Activated naive CD4-positive, alpha-beta T cell treated with Interleukin-2 at 50 U/mL for 16 hours (primary cell): ENCODE data around the gene MBTD1.
A peak's percentile ranks its signal among the peaks of the same experiment; 100 is the strongest.
"Not testable (repeated sequence)": the region's sequence is repeated elsewhere in the genome, so short reads cannot be mapped to it uniquely, and the experiment has no call there.

Experiments
- DNase-seq: peaks from one replicate; pipeline ENCODE4 v3.0.0-alpha.2; 2020

MBTD1 gene

DNA sequence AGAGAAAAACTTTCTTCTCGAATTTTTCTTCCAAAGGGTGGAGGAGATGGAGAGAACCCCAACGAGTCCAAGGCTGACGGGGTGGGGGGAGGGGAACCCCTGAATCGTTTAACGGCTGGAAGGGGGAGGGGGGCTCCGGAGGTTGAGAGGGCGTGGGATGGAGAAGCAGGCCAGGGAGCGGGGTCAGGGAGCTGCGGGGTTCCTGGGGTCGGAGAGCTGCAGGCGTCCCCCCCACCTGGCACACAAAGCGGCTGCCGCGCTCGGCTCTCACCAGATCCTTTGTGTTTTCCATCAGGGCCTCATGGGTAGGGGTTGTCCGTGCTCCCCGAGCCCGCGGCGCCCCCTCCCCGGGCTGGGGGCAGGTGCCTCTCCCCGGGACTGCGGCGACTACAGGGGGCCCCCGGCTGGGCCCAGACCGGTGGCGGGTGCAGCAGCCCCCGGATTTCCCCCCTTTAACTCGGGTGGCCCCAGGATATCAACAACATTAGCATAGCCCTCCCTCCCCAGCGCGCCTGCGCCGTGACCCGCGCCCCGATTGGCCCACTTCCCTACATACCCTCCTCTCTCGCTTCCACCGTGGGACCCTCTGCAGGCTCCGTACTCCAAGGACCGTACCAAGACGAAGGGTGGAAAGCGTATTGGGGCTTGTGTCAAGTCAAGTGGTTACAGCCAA is at the start of gene MBTD1:
Gene MBTD1, minus strand, starts transcription at position 486 of the 673 bp plus-strand sequence. CDS start 34,888 bp downstream, outside the sequence.
- DNase-seq, result peak; percentile 94

DNA sequence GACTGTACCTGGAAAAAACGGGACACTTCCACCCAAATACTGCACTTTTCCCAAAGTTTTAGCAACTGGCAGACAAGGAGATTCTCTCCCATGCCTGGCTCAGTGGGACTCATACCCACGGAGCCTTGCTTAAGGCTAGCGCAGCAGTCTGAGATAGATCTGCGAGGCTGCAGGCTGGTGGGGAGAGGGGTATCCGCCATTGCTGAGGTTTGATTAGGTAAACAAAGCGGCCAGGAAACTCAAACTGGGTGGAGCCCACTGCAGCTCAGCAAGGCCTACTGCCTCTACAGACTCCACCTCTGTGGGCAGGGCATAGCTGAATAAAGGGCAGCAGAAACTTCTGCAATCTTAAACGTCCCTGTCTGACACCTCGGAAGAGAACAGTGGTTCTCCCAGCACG is 45.3 kb upstream of the MBTD1 start:
- no peak for DNase-seq

GRCh38 chr17:51299859-51300258 is 40.0 kb upstream of the MBTD1 start:
- no peak for DNase-seq

DNA sequence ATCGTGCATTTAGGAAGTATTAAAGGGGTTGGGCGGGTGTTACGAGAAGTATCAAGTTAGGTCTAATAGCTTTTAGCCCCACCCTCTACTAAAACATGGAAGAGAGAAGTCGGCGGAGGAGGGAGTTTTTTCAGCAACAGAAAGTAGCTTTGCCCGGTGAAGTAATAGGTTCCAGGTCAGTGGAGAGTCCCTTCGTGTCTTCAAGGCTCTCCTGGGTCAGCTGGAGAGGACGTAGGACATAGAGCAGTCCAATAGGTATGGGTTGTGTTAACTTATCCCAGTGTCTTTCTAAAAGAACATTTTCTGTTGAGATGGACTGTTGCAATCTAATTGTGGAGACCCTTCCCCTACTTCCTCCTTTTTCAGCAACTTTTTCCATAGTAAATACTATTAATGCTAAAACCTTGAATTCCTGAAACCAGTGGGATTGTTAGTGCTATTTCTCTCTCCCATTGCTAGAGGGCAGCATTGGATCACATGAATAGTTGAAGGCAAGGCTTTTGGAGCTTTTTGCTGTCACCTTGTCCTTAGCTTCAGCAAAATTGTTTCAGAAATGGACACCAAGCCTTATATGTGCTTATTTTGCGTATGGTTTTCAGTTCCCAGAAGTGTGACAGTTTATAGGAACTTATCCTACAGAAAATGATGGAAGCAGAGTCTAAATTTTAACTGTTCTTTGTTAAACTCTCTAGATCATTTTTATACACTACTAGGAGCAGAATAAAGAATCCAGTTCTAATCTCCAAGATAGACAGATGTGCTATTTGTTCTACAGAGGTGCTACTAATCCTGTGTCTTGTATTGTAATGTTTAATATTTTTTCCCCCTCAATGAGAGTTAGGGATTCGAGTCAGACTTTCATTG is 38.9 kb upstream of the MBTD1 start:
- DNase-seq, result no peak

- not testable (repeated sequence) for DNase-seq
These were observed 34.5 kb upstream of the MBTD1 start for GRCh38 chr17:51294338-51294737.

GRCh38 chr17:51289696-51290111 is 29.9 kb upstream of the MBTD1 start:
- DNase-seq, result no peak

- DNase-seq, result no peak
These were observed 27.6 kb upstream of the MBTD1 start for GRCh38 chr17:51287412-51287811.

DNA sequence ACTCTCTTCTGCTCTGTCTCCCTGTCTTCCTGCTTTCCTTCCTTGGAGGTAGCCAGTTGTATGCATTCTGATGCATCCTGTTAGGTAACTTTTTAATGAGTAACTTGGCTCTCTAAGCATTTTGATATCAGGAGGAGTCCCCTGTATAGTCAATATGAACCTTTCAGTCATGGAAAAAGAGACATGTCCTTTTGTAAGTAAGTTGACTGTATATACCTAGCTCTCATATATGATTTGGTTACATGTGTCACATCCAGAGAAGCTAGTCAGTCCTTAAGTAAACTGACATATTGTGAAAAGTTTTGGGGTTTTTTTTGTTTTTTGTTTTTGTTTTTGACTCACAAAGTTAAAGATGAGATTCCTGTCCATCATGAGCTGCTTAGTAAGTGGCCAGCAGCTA is 19.3 kb upstream of the MBTD1 start:
- no peak for DNase-seq

GRCh38 chr17:51275381-51275780 is 15.5 kb upstream of the MBTD1 start:
- DNase-seq, result no peak

DNA sequence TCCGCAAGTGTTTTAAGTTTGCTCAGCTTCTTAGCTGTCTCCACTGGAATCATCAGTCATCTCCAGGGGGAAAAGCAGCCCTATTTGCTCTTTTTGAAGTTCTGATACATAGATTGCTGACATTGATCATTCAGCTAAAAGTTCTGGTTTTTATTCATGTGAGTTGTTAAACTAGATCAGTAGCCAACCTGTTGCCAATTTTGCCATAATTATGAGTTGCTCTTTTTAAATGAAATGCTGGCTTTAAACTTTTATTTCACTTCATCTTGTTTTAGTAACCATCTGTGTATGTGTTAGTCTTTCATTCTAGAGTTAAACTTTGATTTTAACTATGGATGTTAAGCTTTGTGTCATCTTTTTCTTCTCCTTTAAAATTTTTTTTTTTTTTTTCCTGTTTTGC is 13.0 kb upstream of the MBTD1 start:
- DNase-seq, result no peak

GRCh38 chr17:51270636-51271035 is 10.8 kb upstream of the MBTD1 start:
- DNase-seq, result no peak

- DNase-seq, result no peak
These were observed 10.1 kb upstream of the MBTD1 start for GRCh38 chr17:51269991-51270390.

GRCh38 chr17:51264466-51264865 is 4.6 kb upstream of the MBTD1 start:
- DNase-seq, result not testable (repeated sequence)

DNA sequence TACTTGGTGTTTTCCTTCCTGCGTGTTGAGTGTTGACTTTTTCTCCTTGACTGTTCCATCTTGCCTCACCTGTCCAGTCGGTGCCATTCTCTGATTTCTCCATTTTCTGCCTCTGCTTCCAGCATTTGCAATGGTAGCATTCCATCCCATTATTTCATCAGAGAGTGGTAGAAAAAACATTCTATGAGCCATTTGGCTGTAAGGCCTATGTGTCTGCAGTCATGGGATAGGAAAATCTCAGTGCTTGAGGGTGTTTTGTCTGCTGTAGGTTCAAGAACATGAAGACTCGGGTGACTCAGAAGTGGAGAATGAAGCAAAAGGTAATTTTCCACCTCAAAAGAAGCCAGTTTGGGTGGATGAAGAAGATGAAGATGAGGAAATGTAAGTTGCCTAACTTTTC is 3.2 kb upstream of the MBTD1 start:
- DNase-seq, result no peak

DNA sequence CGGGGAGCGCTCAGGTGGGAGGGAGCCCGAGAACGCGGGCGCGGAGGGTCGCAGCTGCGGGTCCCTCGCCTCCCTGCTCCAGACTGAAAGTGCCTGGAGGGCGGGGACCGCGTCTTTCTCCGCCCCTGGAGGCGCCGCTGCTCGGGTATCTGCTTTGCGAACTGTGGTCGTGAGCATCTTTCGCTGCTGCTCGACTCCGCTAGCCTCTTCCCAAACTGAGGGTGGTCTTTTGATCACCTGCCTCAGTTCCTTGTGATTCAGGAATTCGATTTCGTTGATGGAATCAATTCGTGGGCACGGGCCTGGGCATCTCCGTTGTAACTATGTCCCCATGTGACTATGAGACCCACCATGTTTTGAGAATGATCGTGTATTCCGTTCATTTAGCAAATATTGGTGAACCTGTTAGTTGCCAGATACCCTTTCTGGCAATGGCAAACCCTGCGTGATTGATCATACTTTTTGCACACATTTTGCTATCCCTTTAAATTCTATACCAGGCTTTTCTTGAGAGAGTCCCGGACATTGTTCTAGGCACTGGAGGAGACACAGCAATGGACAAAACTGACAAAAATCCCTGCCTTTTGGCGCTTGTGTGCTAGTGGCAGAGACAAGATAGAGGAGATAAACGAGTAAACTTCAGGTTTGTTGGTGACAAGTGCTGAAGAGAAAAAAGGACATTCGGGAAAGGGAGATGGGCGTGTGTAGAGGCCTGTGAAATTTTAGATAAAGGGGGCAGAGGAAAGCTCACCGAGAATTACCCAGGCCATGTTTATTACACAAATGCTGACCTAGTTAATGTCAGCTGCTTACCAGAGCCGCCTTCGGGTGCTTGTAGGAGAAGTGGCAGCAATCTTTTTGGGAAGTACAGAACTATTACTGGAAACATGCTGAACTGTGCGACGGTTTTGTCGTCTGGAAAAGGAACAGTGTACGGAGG is 1.4 kb upstream of the MBTD1 start:
- no peak for DNase-seq

- peak; percentile 96 for DNase-seq
These were observed 581 bp upstream of the MBTD1 start, which contains the start of gene UTP18 for GRCh38 chr17:51260237-51261023. Gene UTP18, plus strand, starts transcription at chr17:51260546. Its CDS starts 39 bp downstream, at chr17:51260585.

GRCh38 chr17:51258756-51259563 is 889 bp downstream of the MBTD1 start:
- no peak for DNase-seq

GRCh38 chr17:51257150-51258081 is 2.4 kb downstream of the MBTD1 start:
- no peak for DNase-seq

DNA sequence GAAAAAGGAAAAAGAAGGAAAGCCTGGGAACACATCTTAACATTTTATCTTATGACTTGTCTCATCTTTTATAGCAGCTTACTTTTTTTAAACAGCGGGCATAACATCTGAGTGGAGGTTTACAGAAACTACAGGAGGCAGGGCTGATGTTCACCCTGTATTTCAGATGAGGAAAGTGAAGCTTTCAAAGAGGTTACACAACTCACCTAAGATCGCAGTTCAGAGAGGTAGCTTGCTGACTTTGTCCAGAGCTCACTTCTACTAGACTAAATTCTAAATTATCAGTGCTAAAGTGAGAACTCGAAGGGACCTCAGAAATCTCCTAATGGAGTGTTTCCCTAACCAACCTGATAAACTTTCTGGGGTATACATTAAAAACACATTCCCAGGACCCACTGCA is 3.7 kb downstream of the MBTD1 start:
- DNase-seq, result no peak

DNA sequence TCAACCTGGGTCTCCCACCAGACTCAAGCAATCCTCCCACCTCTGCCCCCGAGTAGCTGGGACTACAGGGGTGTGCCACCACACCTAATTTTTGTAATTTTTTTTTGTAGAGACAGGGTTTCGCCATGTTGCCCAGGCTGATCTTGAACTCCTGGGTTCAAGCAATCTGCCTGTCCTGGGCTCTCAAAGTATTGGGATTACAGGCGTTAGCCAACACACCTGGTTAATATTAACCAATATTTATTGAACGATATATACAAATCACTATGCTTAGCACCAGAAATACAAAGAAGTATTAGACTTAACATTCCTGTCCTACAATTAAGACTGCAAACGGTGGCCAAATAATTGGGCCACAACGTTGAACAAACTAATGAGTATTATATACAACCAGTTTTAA is 4.2 kb downstream of the MBTD1 start:
- DNase-seq, result no peak
